ENCODE data around the gene BICC1. TPM values are rescaled to one million over a fixed set of nuclear protein-coding genes. Genes with fewer than 3 reads are reported as not detected.

The BICC1 gene
- polyA plus RNA-seq, 1 donor (not counting 4 experiments of a cell fraction or from before 2014, with no cell fraction given), result 4.2 TPM

- H3K4me2 ChIP-seq (ENCODE audit: control insufficient read depth, extremely low read depth, insufficient read depth, low read depth, low read length), result no peak overlapping the region
- H3K79me2 ChIP-seq (ENCODE audit: control insufficient read depth, insufficient read depth, low read length), result no peaks in the 10 kb centered on the region
- dilution Hi-C loops (cut with MboI; ENCODE audit: extremely low pct_ligation_motif_present, low sequenced_read_pairs), result no loop called here
- peaks cover 5% of the 10 kb centered on the region for H3K4me1 ChIP-seq (ENCODE audit: control insufficient read depth, extremely low read depth, insufficient read depth, low read length)
- no peaks in the 10 kb centered on the region for H3K9me3 ChIP-seq (ENCODE audit: control insufficient read depth, low read depth, low read length)
- no peak overlapping the region for H3K9ac ChIP-seq (ENCODE audit: control insufficient read depth, extremely low read depth, insufficient read depth, low read length)
- no peaks in the 10 kb centered on the region for H4K20me1 ChIP-seq (ENCODE audit: control insufficient read depth, extremely low read depth, insufficient read depth, low read length)
- TF ChIP-seq CTCF (optimal IDR thresholded peaks at IDR 0.05 in 1 of 3, IDR thresholded peaks at IDR 0.05 in 1 of 3, conservative IDR thresholded peaks at IDR 0.05 in 1 of 3; ENCODE audit: extremely low read depth in 1 of 3, insufficient read depth in 2 of 3, low read length in 3 of 3), result no peak
- no peak for TF ChIP-seq EZH2 (IDR thresholded peaks at IDR 0.05; ENCODE audit: low read length)
- H3K27me3 ChIP-seq (ENCODE audit: control insufficient read depth, extremely low read depth, insufficient read depth, low read length), result no peaks in the 10 kb centered on the region
- no peaks in the 10 kb centered on the region for H3K36me3 ChIP-seq (ENCODE audit: control insufficient read depth in 2 of 2, extremely low read depth in 1 of 2, insufficient read depth in 2 of 2, low read length in 2 of 2)
- FAIRE-seq (no peak), DNase-seq (ENCODE audit: low read depth, low spot score) (no peak)
- H3K4me3 ChIP-seq (ENCODE audit: control insufficient read depth in 2 of 3, extremely low read depth in 1 of 3, insufficient read depth in 2 of 3, low read depth in 1 of 3, low read length in 3 of 3), result no peak overlapping the region
- H3K9me1 ChIP-seq (ENCODE audit: control insufficient read depth, extremely low read depth, insufficient read depth, low read length), result no peaks in the 10 kb centered on the region
- no peak overlapping the region for H3K27ac ChIP-seq (ENCODE audit: control insufficient read depth, insufficient read depth, low read length)
- no peak overlapping the region for H2AFZ ChIP-seq (ENCODE audit: control insufficient read depth, low read length)
These were observed 191.6 kb downstream of the BICC1 start for GRCh38 chr10:58704226-58704625.

- Histone ChIP-seq H3K27ac (ENCODE audit: control insufficient read depth, insufficient read depth, low read length) (no peak overlapping the region), H3K4me3 (ENCODE audit: control insufficient read depth in 2 of 3, extremely low read depth in 1 of 3, insufficient read depth in 2 of 3, low read depth in 1 of 3, low read length in 3 of 3) (no peak overlapping the region), H4K20me1 (ENCODE audit: control insufficient read depth, extremely low read depth, insufficient read depth, low read length) (no peaks in the 10 kb centered on the region), H3K9me1 (ENCODE audit: control insufficient read depth, extremely low read depth, insufficient read depth, low read length) (no peaks in the 10 kb centered on the region), H3K4me2 (ENCODE audit: control insufficient read depth, extremely low read depth, insufficient read depth, low read depth, low read length) (no peak overlapping the region), H3K36me3 (ENCODE audit: control insufficient read depth in 2 of 2, extremely low read depth in 1 of 2, insufficient read depth in 2 of 2, low read length in 2 of 2) (no peaks in the 10 kb centered on the region), H3K27me3 (ENCODE audit: control insufficient read depth, extremely low read depth, insufficient read depth, low read length) (no peaks in the 10 kb centered on the region), H3K79me2 (ENCODE audit: control insufficient read depth, insufficient read depth, low read length) (no peaks in the 10 kb centered on the region), H3K9me3 (ENCODE audit: control insufficient read depth, low read depth, low read length) (no peaks in the 10 kb centered on the region), H3K4me1 (ENCODE audit: control insufficient read depth, extremely low read depth, insufficient read depth, low read length) (peaks cover 5% of the 10 kb centered on the region), H2AFZ (ENCODE audit: control insufficient read depth, low read length) (no peak overlapping the region), H3K9ac (ENCODE audit: control insufficient read depth, extremely low read depth, insufficient read depth, low read length) (no peak overlapping the region)
- no peak for TF ChIP-seq CTCF (optimal IDR thresholded peaks at IDR 0.05 in 1 of 3, IDR thresholded peaks at IDR 0.05 in 1 of 3, conservative IDR thresholded peaks at IDR 0.05 in 1 of 3; ENCODE audit: extremely low read depth in 1 of 3, insufficient read depth in 2 of 3, low read length in 3 of 3)
- TF ChIP-seq EZH2 (IDR thresholded peaks at IDR 0.05; ENCODE audit: low read length), result no peak
- DNase-seq (ENCODE audit: low read depth, low spot score), result no peak
- dilution Hi-C loops (cut with MboI; ENCODE audit: extremely low pct_ligation_motif_present, low sequenced_read_pairs), result no loop called here
- FAIRE-seq, result no peak
These were observed 192.0 kb downstream of the BICC1 start for GRCh38 chr10:58704671-58705141.

Measured in keratinocyte (primary cell).